ENCODE measurements around the gene EOLA2.
"Not testable (repeated sequence)": the region's sequence is repeated elsewhere in the genome, so short reads cannot be mapped to it uniquely, and the experiment has no call there.

The EOLA2 gene

GRCh38 chrX:149932970-149933369 is 5.3 kb downstream of the EOLA2 start:
- DNase-seq (ENCODE audit: low spot score), result not testable (repeated sequence)

- DNase-seq (ENCODE audit: low spot score), result not testable (repeated sequence)
These were observed 6.1 kb downstream of the EOLA2 start for GRCh38 chrX:149932150-149932549.

- DNase-seq (ENCODE audit: low spot score), result not testable (repeated sequence)
These were observed 6.9 kb downstream of the EOLA2 start for GRCh38 chrX:149931355-149931754.

GRCh38 chrX:149929400-149929799 is 8.9 kb downstream of the EOLA2 start, which contains the start of gene HSFX4:
Gene HSFX4 (plus strand): TSS chrX:149929573. CDS start chrX:149929645, 72 bp downstream.
- DNase-seq (ENCODE audit: low spot score), result not testable (repeated sequence)

GRCh38 chrX:149928635-149929034 is 9.7 kb downstream of the EOLA2 start:
- DNase-seq (ENCODE audit: low spot score), result not testable (repeated sequence)

- DNase-seq (ENCODE audit: low spot score), result not testable (repeated sequence)
These were observed 10.4 kb downstream of the EOLA2 start for GRCh38 chrX:149927964-149928258.

GRCh38 chrX:149927245-149927963 is 10.9 kb downstream of the EOLA2 start:
- DNase-seq (ENCODE audit: low spot score), result not testable (repeated sequence)

- DNase-seq (ENCODE audit: low spot score), result not testable (repeated sequence)
These were observed 13.9 kb downstream of the EOLA2 start for GRCh38 chrX:149924434-149924833.

- not testable (repeated sequence) for DNase-seq (ENCODE audit: low spot score)
These were observed 14.5 kb downstream of the EOLA2 start for GRCh38 chrX:149923836-149924235.

GRCh38 chrX:149916745-149917392 is 21.4 kb downstream of the EOLA2 start:
- DNase-seq (ENCODE audit: low spot score), result no peak

- no peak for DNase-seq (ENCODE audit: low spot score)
These were observed 28.1 kb downstream of the EOLA2 start for GRCh38 chrX:149910178-149910695.

GRCh38 chrX:149909324-149910177 is 28.7 kb downstream of the EOLA2 start:
- no peak for DNase-seq (ENCODE audit: low spot score)

- no peak for DNase-seq (ENCODE audit: low spot score)
These were observed 29.6 kb downstream of the EOLA2 start for GRCh38 chrX:149908727-149909126.

- no peak for DNase-seq (ENCODE audit: low spot score)
These were observed 30.0 kb downstream of the EOLA2 start for GRCh38 chrX:149908308-149908707.

GRCh38 chrX:149903889-149904748 is 34.2 kb downstream of the EOLA2 start:
- peak; percentile 21 for DNase-seq (ENCODE audit: low spot score)

- no peak for DNase-seq (ENCODE audit: low spot score)
These were observed 39.7 kb downstream of the EOLA2 start for GRCh38 chrX:149898554-149898953.

GRCh38 chrX:149890828-149891227 is 47.5 kb downstream of the EOLA2 start:
- not testable (repeated sequence) for DNase-seq (ENCODE audit: low spot score)

All from hematopoietic multipotent progenitor cell treated with erythropoietin and hydrocortisone succinate and interleukin-3 and kit ligand, for 15 days (in vitro differentiated cells).